GM12874 (cell line): ENCODE measurements around the gene SCARF1.

Experiments
- CTCF ChIP-seq: IDR thresholded peaks from 2 replicates; pipeline ENCODE4 v1.5.1; 2011; ENCODE audit warnings: low read depth, mild to moderate bottlenecking, control low read depth, low read length, moderate library complexity; ENCODE audit not compliant: insufficient read depth

SCARF1 gene

GRCh38 chr17:1649844-1650501, 4.4 kb upstream of the SCARF1 start, which contains the start of gene RILP:
RILP (minus strand) TSS chr17:1649866; CDS start chr17:1649804, 62 bp downstream.
- no peak for TF ChIP-seq CTCF

- TF ChIP-seq CTCF = peak; percentile 98
Observed at GRCh38 chr17:1648963-1649843, 3.7 kb upstream of the SCARF1 start.

- TF ChIP-seq CTCF = peak; percentile 23; the same call in 1 of the 2 replicates
Observed at GRCh38 chr17:1648173-1648962, 2.8 kb upstream of the SCARF1 start.

GRCh38 chr17:1647802-1648171, 2.3 kb upstream of the SCARF1 start:
- TF ChIP-seq CTCF = no peak

- no peak for TF ChIP-seq CTCF
Observed at GRCh38 chr17:1646199-1646875, 805 bp upstream of the SCARF1 start.

- no peak for TF ChIP-seq CTCF
Observed at GRCh38 chr17:1644493-1645206, 882 bp downstream of the SCARF1 start.
